GM21390 (cell line): ENCODE data around the gene S100P.
"Not testable (repeated sequence)": the region's sequence is repeated elsewhere in the genome, so short reads cannot be mapped to it uniquely, and the experiment has no call there.

Source experiments
- ATAC-seq: cut with Tn5 transposase; IDR thresholded peaks from one replicate; pipeline ENCODE4 v1.9.1; 2021; ENCODE audit not compliant: unreplicated experiment

The S100P gene

GRCh38 chr4:6693231-6694176, at the start of gene S100P:
TSS of gene S100P (plus strand) at chr4:6693878. CDS start at chr4:6693933, 55 bp downstream.
- ATAC-seq, result no peak

DNA sequence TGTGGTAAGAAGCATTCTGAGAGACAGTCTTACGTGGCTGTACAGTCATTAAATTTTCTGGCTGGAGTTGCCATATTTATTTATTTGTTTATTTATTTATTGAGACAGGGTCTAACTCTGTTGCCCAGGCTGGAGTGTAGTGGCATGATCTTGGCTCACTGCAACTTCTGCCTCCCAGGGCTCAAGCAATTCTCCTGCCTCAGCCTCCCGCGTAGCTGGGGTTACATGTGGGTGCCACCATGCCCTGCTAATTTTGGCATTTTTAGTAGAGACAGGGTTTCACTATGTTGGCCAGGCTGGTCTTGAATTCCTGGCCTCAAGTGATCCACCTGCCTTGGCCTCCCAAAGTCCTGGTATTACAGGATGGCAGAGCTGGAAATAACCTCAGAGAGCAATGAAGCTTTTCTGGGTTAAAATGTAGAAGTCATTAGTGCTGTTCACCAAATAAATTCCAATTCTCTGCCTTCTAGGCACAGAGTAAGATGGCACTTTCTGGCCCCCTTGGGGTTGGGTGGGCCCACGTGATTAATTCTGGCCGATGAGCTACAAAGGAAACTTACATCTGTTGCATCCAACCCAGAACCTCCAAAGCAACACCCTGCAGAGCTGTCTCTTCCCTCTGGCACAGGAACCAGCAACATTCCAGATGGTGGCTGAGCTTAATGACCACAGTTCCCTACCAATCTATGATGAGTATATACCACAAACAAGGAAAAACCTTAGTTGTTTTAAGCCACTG, 48.7 kb upstream of the S100P start:
- no peak for ATAC-seq

DNA sequence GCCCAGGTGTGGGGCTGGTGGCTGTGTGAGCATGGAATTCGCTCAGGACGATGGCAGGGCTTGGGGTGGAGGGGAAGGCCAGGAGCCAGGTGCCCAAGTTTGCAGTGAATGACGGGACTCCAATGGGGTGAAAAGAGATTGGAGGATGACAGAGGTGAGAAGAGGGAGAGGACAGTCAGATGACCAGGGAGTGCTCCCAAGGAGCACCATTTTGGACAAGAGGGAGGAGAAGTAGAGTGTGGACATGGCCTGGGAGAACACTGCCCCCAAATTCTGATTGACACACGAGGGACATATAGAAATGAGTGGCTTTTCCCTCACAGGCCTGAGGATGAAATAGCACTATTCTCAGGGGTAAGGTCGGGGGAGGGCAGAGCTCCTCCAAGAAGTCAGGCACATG, 46.5 kb upstream of the S100P start:
- ATAC-seq, result no peak

- ATAC-seq, result no peak
These were observed 46.0 kb upstream of the S100P start for GRCh38 chr4:6647582-6648230.

- no peak for ATAC-seq
These were observed 44.5 kb upstream of the S100P start for GRCh38 chr4:6649216-6649615.

DNA sequence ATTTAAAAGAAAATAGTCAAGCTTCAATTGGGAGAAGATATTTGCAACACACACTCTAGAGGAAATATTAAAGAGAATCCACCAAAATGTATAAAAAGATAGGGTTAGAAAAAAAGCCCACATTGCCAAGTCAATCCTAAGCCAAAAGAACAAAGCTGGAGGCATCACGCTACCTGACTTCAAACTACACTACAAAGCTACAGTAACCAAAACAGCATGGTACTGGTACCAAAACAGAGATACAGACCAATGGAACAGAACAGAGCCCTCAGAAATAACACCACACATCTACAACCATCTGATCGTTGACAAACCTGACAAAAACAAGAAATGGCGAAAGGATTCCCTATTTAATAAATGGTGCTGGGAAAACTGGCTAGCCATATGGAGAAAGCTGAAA, 39.5 kb upstream of the S100P start:
- not testable (repeated sequence) for ATAC-seq

DNA sequence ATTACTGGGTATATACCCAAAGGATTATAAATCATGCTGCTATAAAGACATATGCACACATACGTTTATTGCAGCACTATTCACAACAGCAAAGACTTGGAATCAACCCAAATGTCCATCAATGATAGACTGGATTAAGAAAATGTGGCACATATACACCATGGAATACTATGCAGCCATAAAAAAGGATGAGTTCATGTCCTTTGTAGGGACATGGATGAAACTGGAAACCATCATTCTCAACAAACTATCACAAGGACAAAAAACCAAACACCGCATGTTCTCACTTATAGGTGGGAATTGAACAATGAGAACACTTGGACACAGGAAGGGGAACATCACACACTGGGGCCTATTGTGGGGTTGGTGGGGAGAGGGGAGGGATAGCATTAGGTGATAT, 38.4 kb upstream of the S100P start:
- ATAC-seq, result not testable (repeated sequence)

DNA sequence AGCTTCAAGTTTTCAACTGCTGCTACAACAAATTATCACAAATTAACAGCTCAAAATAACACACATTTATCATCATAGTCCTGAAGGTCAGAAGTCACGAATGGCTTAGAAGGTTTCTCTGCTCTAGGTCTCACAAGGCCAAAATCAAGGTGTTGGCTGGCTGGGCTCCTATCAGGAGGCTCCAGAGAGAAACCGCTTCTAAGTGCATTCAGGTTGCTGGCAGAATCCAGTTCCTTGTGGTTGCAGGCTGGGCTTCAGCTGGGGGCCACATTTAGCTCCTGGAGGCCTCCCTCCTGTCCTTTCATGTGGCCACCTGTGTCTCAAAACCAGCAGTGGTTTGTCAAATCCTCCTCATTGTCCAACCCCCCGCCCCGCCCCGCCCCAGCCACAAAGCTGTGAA, 37.8 kb upstream of the S100P start:
- no peak for ATAC-seq

DNA sequence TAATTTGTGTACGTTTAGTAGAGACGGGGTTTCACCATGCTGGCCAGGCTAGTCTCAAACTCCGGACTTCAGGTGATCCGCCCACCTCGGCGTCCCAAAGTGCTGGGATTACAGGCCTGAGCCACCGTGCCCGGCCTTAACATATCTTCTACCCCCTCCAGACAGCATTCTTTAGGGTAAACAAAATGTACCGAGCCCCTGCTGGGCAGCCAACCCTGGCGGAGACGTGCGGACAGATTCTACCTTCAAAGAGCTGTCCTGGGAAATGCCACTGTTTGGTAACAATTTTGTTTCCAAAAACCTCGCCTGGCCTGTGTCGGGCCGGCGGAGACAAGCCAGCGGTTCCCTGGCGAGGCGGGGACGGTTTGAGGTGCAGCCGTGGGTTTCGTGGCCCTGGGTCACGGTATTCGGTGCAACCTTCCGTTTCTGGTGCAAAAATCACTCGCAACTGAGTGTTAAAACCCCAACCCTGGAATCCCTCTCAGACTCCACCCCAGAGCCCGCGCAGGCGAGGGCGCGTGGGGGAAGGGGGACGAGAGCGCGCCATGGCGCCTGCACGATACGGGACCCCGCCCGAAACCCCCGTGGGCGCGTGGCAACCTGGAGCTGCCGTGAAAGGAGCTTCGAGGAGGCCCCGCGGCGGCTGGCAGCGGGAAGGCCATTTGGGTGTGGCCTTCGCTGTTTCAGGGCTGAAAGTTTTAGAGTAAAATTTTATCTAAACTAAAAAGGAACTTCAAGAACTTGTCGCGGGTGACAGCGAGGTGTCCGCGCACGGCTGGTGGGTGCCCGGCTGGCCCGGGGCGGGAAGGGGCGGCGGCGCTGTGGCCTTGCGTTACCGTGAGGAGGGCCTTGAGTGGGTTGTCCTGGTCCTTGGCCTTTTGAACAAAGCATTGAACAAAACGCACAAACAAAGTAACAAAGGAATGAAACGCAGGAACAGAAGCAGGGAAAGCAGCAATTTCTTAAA, 36.2 kb upstream of the S100P start:
- ATAC-seq, result no peak

GRCh38 chr4:6658209-6658595, 35.5 kb upstream of the S100P start:
- ATAC-seq, result no peak

DNA sequence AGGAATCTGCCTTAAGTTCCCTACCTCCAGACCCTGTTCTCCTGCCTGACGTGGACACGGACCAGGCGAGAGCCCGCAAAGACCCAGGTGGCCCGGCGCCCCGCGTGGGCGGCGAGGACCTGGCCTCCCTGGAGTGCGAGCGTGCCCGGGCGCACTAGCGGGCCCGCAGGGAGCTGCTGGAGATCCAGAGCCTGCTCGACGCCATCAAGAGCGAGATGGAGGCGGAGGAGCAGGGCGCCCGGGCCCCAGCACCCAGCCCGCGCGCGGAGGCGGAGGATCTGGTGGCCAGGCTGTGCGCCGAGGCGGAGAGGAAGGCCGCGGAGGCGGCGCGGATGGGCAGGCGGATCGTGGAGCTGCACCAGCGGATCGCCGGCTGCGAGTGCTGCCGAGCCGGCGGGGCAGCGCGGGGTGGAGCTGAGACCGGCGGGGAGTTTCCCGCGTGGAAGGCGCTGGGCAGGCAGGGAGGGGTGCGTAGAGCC, 35.0 kb upstream of the S100P start:
- no peak for ATAC-seq

DNA sequence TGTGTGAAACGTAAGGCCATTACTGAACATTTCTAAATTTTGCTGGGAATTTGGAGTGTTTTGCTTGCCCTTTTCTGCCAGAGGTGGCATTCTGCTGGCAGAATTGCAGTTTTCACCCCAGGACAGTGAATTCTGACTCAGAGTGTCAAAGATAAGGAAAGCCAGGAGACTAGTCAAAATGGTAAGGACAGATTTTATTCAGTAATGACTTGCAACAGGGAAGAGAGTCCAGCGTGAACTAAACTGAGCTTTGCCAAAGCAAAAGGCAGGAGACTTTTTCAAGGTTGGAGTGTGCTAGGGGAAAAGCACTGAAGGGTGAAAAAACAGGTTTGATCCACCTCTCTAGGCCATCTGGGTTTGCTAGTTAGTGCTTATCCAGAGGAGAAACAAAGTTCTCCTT, 33.8 kb upstream of the S100P start:
- no peak for ATAC-seq

DNA sequence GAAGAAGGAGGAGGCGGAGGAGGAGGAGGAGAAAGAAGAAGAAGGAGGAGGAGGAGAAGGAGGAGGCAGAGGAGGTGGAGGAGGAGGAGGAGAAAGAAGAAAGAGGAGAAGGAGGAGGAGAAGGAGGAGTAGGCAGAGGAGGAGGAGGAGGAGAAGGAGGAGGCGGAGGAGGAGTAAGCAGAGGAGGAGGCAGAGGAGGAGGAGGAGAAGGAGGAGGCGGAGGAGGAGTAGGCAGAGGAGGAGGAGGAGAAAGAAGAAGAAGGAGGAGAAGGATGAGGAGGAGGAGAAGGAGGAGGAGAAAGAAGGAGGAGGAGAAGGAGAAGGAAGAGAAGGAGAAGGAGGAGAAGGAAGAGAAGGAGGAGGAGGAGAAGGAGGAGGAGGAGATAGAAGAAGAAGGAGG, 33.2 kb upstream of the S100P start:
- no peak for ATAC-seq

DNA sequence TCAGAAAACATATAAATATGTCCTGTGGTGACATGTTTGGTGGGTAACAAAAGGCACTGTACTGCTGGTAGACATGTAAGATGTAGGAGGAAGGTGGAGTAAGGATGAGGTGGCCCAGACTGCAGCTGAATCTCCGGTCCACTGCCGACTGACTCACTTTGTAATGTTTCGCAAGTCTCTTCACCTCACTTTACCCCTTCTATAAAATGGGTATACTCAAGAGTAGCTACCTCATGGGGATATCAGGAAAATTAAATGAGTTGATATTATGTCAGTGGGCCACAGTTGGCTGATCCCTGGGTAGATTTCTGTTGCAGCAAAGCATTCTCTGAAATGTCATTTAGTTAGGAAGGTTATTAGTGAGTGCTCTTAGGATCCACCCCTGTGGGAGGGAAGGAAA, 31.1 kb upstream of the S100P start:
- no peak for ATAC-seq

DNA sequence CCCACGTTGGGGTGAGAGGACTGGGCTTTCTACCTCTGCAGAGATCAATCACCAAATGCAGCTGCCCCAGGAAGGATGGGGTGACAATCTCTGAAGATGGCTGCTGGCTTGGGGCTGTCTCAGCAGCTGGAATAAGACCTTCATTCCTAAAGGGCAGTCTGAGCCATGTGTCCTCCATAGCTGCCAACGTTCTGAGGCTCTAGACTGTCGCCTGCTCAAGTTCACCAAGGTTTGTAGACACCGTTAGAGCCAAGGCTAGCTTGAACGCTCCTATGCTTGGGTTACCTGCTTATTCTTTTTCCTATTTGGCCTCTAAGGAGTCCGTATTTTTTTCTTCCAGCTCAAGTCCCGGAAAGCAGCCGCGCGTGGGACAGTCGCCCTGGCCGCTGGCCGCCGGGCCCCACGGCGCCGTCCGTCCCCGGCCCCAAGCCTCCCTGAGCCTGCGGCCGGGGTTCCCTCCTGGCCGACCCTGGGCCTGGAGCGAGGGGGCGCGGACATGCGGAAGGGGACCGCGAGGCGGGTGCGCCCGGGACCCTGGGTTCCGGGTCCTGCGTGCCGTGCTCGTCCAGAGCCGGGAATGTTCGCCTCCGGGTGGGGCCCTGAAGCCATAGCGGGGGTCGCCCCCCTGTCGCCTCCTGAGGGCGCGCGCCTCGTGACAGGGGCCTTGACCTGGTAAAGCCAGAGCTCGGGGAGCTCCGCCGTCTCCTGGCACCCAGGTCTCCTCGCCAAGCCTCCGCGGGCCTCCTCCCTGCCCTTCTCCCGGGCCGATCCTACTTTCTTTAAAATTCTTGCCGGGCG, 29.9 kb upstream of the S100P start:
- ATAC-seq, result no peak

GRCh38 chr4:6665320-6665654, 28.4 kb upstream of the S100P start:
- no peak for ATAC-seq

GRCh38 chr4:6668391-6668790, 25.3 kb upstream of the S100P start:
- no peak for ATAC-seq

- ATAC-seq, result no peak
These were observed 22.0 kb upstream of the S100P start for GRCh38 chr4:6671648-6672047.

DNA sequence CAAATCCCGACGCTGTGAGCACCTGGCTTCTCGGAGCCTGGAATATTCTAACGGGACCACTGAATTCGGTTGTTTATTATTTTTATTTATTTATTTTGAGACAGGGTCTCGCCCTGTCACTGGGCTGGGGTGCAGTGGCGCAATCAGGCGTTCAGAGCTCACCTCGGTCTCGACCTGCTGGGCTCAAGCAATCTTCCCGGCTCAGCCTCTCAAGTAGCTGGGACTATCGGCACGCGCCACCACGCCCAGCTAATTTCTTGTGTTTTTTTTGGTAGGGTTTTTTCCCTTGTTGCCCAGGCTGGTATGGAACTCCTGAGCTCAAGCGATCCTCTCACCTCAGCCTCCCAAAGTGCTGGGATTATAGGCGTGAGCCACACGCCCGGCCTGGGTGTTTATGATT, 21.5 kb upstream of the S100P start:
- ATAC-seq, result no peak
